ENCODE measurements around the gene ALDH3A1. TPM values are rescaled to one million over a fixed set of nuclear protein-coding genes. Genes with fewer than 3 reads are reported as not detected.

Gene ALDH3A1
- total RNA-seq, 1 experiment from 2014 or later, result 0.35 TPM

DNA sequence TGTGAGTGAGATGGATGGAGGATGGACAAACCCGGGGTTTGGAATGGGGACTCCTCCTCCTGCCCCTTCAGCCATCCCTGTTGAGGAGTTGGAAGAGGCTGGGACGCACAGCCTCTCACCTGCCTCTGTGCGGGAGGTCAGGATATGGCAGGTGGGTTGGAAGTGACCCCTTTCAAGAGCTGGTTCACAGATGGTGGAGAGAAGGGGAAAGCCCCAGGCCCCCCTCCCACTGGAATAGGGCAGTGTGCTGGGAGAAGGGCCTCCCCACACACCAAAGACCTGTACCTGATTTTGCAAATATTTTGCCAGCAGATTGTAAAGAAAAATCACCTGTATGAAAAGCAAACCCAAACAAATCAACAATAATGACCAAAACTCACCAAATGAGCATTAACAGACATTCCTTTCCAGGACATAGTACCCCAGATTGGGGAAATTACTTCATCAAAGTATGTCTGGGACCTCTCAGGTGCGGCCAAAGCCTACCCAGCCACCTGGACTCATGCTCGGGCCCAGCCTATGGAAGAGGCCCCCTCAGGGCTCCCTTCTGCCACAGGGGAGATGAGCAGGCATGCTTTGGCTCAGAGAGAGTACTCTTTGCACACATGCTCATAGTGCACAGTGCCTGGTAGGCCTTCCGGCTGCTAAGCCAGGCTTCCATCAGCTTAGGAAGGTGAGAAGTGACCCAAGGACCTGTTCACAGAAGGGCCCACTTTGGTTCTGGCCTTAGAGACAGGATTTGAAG lies 39.5 kb downstream of the ALDH3A1 start (continued):
- TF ChIP-seq, protein P1, sequence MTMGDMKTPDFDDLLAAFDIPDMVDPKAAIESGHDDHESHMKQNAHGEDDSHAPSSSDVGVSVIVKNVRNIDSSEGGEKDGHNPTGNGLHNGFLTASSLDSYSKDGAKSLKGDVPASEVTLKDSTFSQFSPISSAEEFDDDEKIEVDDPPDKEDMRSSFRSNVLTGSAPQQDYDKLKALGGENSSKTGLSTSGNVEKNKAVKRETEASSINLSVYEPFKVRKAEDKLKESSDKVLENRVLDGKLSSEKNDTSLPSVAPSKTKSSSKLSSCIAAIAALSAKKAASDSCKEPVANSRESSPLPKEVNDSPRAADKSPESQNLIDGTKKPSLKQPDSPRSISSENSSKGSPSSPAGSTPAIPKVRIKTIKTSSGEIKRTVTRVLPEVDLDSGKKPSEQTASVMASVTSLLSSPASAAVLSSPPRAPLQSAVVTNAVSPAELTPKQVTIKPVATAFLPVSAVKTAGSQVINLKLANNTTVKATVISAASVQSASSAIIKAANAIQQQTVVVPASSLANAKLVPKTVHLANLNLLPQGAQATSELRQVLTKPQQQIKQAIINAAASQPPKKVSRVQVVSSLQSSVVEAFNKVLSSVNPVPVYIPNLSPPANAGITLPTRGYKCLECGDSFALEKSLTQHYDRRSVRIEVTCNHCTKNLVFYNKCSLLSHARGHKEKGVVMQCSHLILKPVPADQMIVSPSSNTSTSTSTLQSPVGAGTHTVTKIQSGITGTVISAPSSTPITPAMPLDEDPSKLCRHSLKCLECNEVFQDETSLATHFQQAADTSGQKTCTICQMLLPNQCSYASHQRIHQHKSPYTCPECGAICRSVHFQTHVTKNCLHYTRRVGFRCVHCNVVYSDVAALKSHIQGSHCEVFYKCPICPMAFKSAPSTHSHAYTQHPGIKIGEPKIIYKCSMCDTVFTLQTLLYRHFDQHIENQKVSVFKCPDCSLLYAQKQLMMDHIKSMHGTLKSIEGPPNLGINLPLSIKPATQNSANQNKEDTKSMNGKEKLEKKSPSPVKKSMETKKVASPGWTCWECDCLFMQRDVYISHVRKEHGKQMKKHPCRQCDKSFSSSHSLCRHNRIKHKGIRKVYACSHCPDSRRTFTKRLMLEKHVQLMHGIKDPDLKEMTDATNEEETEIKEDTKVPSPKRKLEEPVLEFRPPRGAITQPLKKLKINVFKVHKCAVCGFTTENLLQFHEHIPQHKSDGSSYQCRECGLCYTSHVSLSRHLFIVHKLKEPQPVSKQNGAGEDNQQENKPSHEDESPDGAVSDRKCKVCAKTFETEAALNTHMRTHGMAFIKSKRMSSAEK (CRISPR knock-in tag; IDR thresholded peaks at IDR 0.05; ENCODE audit: borderline replicate concordance), result no peak

DNA sequence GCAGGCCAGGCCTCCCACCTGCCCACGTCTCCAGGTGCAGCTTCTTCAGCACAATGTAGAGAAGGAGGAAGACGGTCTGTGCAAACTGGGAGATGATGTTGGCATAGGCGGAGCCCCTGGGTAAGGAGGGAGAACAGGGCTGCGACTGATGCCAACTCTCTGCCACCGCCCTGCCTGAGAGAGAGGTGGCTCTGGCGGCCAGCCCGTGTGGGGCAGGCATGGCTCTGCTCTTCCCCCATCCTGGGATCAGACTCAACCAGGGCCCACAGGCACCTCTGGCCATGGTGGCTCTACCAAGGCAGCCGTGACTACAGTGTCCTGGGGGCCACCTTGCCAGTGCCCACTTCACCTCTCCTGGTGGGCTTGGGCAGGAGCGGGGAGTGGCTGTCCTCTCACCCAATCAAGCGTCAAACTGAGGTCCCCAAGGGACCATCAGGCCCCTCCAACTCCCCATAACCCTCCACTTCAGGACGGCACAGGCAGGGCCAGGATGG lies 40.3 kb downstream of the ALDH3A1 start:
- ATAC-seq, result no peak
- no peak overlapping the region for H3K27ac Mint-ChIP-seq
- no peak overlapping the region for H3K4me3 Mint-ChIP-seq
- no peaks in the 10 kb centered on the region for H3K27me3 Mint-ChIP-seq (ENCODE audit: low read depth)
- no peak for DNase-seq (ENCODE audit: low spot score)
- TF ChIP-seq, protein P2, sequence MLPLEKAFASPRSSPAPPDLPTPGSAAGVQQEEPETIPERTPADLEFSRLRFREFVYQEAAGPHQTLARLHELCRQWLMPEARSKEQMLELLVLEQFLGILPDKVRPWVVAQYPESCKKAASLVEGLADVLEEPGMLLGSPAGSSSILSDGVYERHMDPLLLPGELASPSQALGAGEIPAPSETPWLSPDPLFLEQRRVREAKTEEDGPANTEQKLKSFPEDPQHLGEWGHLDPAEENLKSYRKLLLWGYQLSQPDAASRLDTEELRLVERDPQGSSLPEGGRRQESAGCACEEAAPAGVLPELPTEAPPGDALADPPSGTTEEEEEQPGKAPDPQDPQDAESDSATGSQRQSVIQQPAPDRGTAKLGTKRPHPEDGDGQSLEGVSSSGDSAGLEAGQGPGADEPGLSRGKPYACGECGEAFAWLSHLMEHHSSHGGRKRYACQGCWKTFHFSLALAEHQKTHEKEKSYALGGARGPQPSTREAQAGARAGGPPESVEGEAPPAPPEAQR (CRISPR knock-in tag; IDR thresholded peaks at IDR 0.05), result no peak
- TF ChIP-seq FOXJ3 (CRISPR knock-in tag; IDR thresholded peaks at IDR 0.05; ENCODE audit: borderline replicate concordance) (no peak), ATF1 (CRISPR knock-in tag; IDR thresholded peaks at IDR 0.05) (no peak), TP53 (CRISPR knock-in tag; IDR thresholded peaks at IDR 0.05) (no peak), FOXP1 (CRISPR knock-in tag; IDR thresholded peaks at IDR 0.05; ENCODE audit: borderline replicate concordance) (no peak), ZNF138 (CRISPR knock-in tag; conservative IDR thresholded peaks at IDR 0.05) (no peak), SP1 (CRISPR knock-in tag; conservative IDR thresholded peaks at IDR 0.05) (no peak), GRHL2 (CRISPR knock-in tag; IDR thresholded peaks at IDR 0.05; ENCODE audit: insufficient replicate concordance, severe bottlenecking) (no peak), OVOL2 (CRISPR knock-in tag; IDR thresholded peaks at IDR 0.05; ENCODE audit: borderline replicate concordance) (no peak), RELA (CRISPR knock-in tag; IDR thresholded peaks at IDR 0.05; ENCODE audit: borderline replicate concordance) (no peak), MXD4 (CRISPR knock-in tag; IDR thresholded peaks at IDR 0.05; ENCODE audit: borderline replicate concordance) (no peak), ZBTB21 (CRISPR knock-in tag; IDR thresholded peaks at IDR 0.05; ENCODE audit: borderline replicate concordance) (no peak)
- TF ChIP-seq, protein P3, sequence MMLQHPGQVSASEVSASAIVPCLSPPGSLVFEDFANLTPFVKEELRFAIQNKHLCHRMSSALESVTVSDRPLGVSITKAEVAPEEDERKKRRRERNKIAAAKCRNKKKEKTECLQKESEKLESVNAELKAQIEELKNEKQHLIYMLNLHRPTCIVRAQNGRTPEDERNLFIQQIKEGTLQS (CRISPR knock-in tag; conservative IDR thresholded peaks at IDR 0.05), result no peak
- TF ChIP-seq, protein P4, sequence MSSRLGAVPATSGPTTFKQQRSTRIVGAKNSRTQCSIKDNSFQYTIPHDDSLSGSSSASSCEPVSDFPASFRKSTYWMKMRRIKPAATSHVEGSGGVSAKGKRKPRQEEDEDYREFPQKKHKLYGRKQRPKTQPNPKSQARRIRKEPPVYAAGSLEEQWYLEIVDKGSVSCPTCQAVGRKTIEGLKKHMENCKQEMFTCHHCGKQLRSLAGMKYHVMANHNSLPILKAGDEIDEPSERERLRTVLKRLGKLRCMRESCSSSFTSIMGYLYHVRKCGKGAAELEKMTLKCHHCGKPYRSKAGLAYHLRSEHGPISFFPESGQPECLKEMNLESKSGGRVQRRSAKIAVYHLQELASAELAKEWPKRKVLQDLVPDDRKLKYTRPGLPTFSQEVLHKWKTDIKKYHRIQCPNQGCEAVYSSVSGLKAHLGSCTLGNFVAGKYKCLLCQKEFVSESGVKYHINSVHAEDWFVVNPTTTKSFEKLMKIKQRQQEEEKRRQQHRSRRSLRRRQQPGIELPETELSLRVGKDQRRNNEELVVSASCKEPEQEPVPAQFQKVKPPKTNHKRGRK (CRISPR knock-in tag; IDR thresholded peaks at IDR 0.05; ENCODE audit: borderline replicate concordance), result no peak
- TF ChIP-seq, protein P5, sequence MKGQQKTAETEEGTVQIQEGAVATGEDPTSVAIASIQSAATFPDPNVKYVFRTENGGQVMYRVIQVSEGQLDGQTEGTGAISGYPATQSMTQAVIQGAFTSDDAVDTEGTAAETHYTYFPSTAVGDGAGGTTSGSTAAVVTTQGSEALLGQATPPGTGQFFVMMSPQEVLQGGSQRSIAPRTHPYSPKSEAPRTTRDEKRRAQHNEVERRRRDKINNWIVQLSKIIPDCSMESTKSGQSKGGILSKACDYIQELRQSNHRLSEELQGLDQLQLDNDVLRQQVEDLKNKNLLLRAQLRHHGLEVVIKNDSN (CRISPR knock-in tag; IDR thresholded peaks at IDR 0.05), result no peak
- TF ChIP-seq, protein P6, sequence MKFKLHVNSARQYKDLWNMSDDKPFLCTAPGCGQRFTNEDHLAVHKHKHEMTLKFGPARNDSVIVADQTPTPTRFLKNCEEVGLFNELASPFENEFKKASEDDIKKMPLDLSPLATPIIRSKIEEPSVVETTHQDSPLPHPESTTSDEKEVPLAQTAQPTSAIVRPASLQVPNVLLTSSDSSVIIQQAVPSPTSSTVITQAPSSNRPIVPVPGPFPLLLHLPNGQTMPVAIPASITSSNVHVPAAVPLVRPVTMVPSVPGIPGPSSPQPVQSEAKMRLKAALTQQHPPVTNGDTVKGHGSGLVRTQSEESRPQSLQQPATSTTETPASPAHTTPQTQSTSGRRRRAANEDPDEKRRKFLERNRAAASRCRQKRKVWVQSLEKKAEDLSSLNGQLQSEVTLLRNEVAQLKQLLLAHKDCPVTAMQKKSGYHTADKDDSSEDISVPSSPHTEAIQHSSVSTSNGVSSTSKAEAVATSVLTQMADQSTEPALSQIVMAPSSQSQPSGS (CRISPR knock-in tag; IDR thresholded peaks at IDR 0.05; ENCODE audit: borderline replicate concordance, low read depth), result no peak
- H3K36me3 Mint-ChIP-seq, result no peaks in the 10 kb centered on the region
- H3K4me1 Mint-ChIP-seq, result peaks cover 26% of the 10 kb centered on the region
- CTCF ChIA-PET, result interaction anchor here (0.7 to 2.4 kb wide), 5 partner anchors 11 to 240 kb away, joined by 3 to 12 read pairs (median 8); partner anchors contain the start of gene ALDH3A2
- no peaks in the 10 kb centered on the region for H3K9me3 Mint-ChIP-seq
- POLR2A ChIA-PET, result no interaction called here
